Measurements from ENCODE around the gene CRACDL.

The CRACDL gene

GRCh38 chr2:98924038-98924830 is 11.8 kb downstream of the CRACDL start:
- FAIRE-seq: no peak

GRCh38 chr2:98923244-98923940 is 12.6 kb downstream of the CRACDL start:
- FAIRE-seq: no peak

- FAIRE-seq: no peak
Observed at GRCh38 chr2:98921062-98921461, 15.0 kb downstream of the CRACDL start.

- FAIRE-seq: no peak
Observed at GRCh38 chr2:98917031-98917471, 19.0 kb downstream of the CRACDL start.

GRCh38 chr2:98915751-98916358 is 20.2 kb downstream of the CRACDL start:
- no peak for FAIRE-seq

- no peak for FAIRE-seq
Observed at GRCh38 chr2:98914713-98915580, 21.1 kb downstream of the CRACDL start.

GRCh38 chr2:98913916-98914712 is 21.9 kb downstream of the CRACDL start:
- FAIRE-seq: no peak

GRCh38 chr2:98912957-98913915 is 22.8 kb downstream of the CRACDL start:
- no peak for FAIRE-seq

GRCh38 chr2:98912221-98912851 is 23.7 kb downstream of the CRACDL start:
- no peak for FAIRE-seq

GRCh38 chr2:98911376-98912154 is 24.5 kb downstream of the CRACDL start:
- no peak for FAIRE-seq

- FAIRE-seq: no peak
Observed at GRCh38 chr2:98911126-98911375, 25.0 kb downstream of the CRACDL start.

GRCh38 chr2:98910349-98911125 is 25.5 kb downstream of the CRACDL start:
- FAIRE-seq: no peak

GRCh38 chr2:98909317-98910211 is 26.5 kb downstream of the CRACDL start:
- peak; percentile 99 for FAIRE-seq

- no peak for FAIRE-seq
Observed at GRCh38 chr2:98908931-98909316, 27.1 kb downstream of the CRACDL start.

GRCh38 chr2:98907966-98908905 is 27.8 kb downstream of the CRACDL start:
- no peak for FAIRE-seq

- no peak for FAIRE-seq
Observed at GRCh38 chr2:98907385-98907784, 28.6 kb downstream of the CRACDL start.

Measured in islet of Langerhans (tissue), 1 donor.